K562 (cell line): Measurements from ENCODE around the gene VSX2. TPM values are rescaled to one million over a fixed set of nuclear protein-coding genes. Genes with fewer than 3 reads are reported as not detected.
"Not testable (repeated sequence)": the region's sequence is repeated elsewhere in the genome, so short reads cannot be mapped to it uniquely, and the experiment has no call there.

Source experiments
- ATAC-seq: fragments of 200-7000 bp; cut with Tn5 transposase; 3 replicates; pipeline ENCODE4 v1.9.1; 2020; ENCODE audit warnings: moderate library complexity
- BruUV-seq: library from RNA; stranded (reverse); fragments of 400-500 nt; replicated peaks from 2 replicates; lab custom pipeline; 2021; lab: Mats Ljungman, UMichigan
- CTCF ChIA-PET: fragments of 300-600 bp; formaldehyde crosslinking; extraction: SDS; loops from one replicate; lab custom pipeline; 2021; ENCODE audit warnings: low intra/inter-chr PET ratio; lab: Yijun Ruan, JAX
- POLR2A ChIA-PET: fragments of 300-600, 350-650 bp; sonication (Branson Sonifier 250); formaldehyde crosslinking; extraction: SDS; loops from one replicate; lab custom pipeline; 2021; ENCODE audit warnings: antibody characterized with exemption, inconsistent platforms; lab: Yijun Ruan, JAX
- DNase-seq, 4 experiments: peaks; one replicate each; pipeline versions ENCODE4 v3.0.0 to v3.0.0-alpha.2; 2011 to 2018; ENCODE audit warnings: low spot score in 3 of 4, mixed read lengths in 3 of 4; ENCODE audit errors: extremely low read depth in 1 of 4
- FAIRE-seq: peaks from 2 replicates; lab custom pipeline; 2011; peaks lifted over from hg19 to GRCh38; lab: Jason Lieb, UNC
- H2AFZ ChIP-seq: 2 replicates; pipeline ENCODE4 v1.6.0; 2011; ENCODE audit warnings: low read depth, low read length, control low read depth, inconsistent platforms
- H3K27ac ChIP-seq: fragments of 200-600 bp; 3 replicates; pipeline ENCODE4 v1.8.0; 2011; ENCODE audit warnings: low read depth, mild to moderate bottlenecking, control low read depth, inconsistent platforms, low read length, moderate library complexity, mixed read lengths; ENCODE audit errors: extremely low read depth
- H3K27me3 ChIP-seq, 2 experiments: fragments of 300-600 bp in 1 of 2; 2 replicates in 1 of 2; 3 replicates in 1 of 2; pipeline versions ENCODE4 v1.6.0 to v1.8.0; 2011; ENCODE audit warnings: inconsistent platforms in 2 of 2, low read length in 2 of 2, mild to moderate bottlenecking in 1 of 2, mixed read lengths in 1 of 2, moderate library complexity in 1 of 2; ENCODE audit not compliant: control insufficient read depth in 2 of 2, insufficient read depth in 2 of 2
- H3K36me3 ChIP-seq: fragments of 300-600 bp; 3 replicates; pipeline ENCODE4 v1.8.0; 2011; ENCODE audit warnings: mild to moderate bottlenecking, low read length, inconsistent platforms; ENCODE audit not compliant: control insufficient read depth, insufficient read depth
- H3K4me1 ChIP-seq, 2 experiments: fragments of 200-600 bp in 1 of 2; replicated peaks in 1 of 2; 2 replicates in 1 of 2; 3 replicates in 1 of 2; pipeline versions ENCODE4 v1.5.1 to v1.8.0; 2011; ENCODE audit warnings: inconsistent platforms in 2 of 2, low read length in 2 of 2, mild to moderate bottlenecking in 1 of 2, mixed read lengths in 1 of 2, moderate library complexity in 1 of 2; ENCODE audit not compliant: control insufficient read depth in 2 of 2, insufficient read depth in 2 of 2
- H3K4me2 ChIP-seq: 2 replicates; pipeline ENCODE4 v1.6.1; 2011; ENCODE audit warnings: low read length, control low read depth, inconsistent platforms, mixed read lengths; ENCODE audit not compliant: insufficient read depth
- H3K4me3 ChIP-seq: fragments of 200-600 bp; sonication (generic), shearing (Covaris generic); 2 replicates; pipeline ENCODE4 v1.5.1; 2016; ENCODE audit warnings: control low read depth, inconsistent platforms
- H3K79me2 ChIP-seq: fragments of 200-600 bp; 3 replicates; pipeline ENCODE4 v1.8.0; 2011; ENCODE audit warnings: low read length, inconsistent platforms; ENCODE audit not compliant: control insufficient read depth, insufficient read depth
- H3K9ac ChIP-seq, 2 experiments: 2 replicates each; pipeline versions ENCODE4 v1.6.0 to v1.6.1; 2011; ENCODE audit warnings: low read depth in 2 of 2, low read length in 2 of 2, control low read depth in 1 of 2, inconsistent platforms in 1 of 2, mild to moderate bottlenecking in 1 of 2, mixed read lengths in 1 of 2; ENCODE audit not compliant: insufficient read depth in 1 of 2
- H3K9me1 ChIP-seq: one replicate; pipeline ENCODE4 v1.6.0; 2011; ENCODE audit warnings: inconsistent platforms, mild to moderate bottlenecking, low read length, moderate library complexity; ENCODE audit not compliant: control insufficient read depth, insufficient read depth
- H3K9me3 ChIP-seq: replicated peaks from 2 replicates; pipeline ENCODE4 v1.5.1; 2011; ENCODE audit warnings: low read depth, low read length, inconsistent platforms; ENCODE audit not compliant: control insufficient read depth, insufficient read depth
- H4K20me1 ChIP-seq: replicated peaks from 2 replicates; pipeline ENCODE4 v1.6.1; 2011; ENCODE audit warnings: low read length, inconsistent platforms, mixed read lengths; ENCODE audit not compliant: control insufficient read depth, insufficient read depth
- DPF2 ChIP-seq: fragments of 450-650 bp; IDR thresholded peaks from 2 replicates; pipeline ENCODE4 v1.6.1; 2016
- ERF ChIP-seq: fragments of 450-650 bp; formaldehyde crosslinking; IDR thresholded peaks from 2 replicates; pipeline ENCODE4 v1.4.0; 2020; ENCODE audit warnings: mild to moderate bottlenecking, mixed read lengths
- RBM25 ChIP-seq: fragments of 200-400 bp; formaldehyde crosslinking; IDR thresholded peaks from 2 replicates; pipeline ENCODE4 v1.6.1; 2018; ENCODE audit warnings: low read length, low read depth, moderate library complexity; ENCODE audit not compliant: severe bottlenecking
- ZNF121 ChIP-seq: sonication (generic); formaldehyde crosslinking; conservative IDR thresholded peaks from 2 replicates; pipeline ENCODE4 v1.8.0; 2022; ENCODE audit warnings: missing genetic modification reagents
- WGBS: fragments of 100-300 bp; shearing (Covaris generic); methylation state at CpG from one replicate; pipeline ENCODE4 v1.1.6; 2016; ENCODE audit warnings: low coverage, mixed read lengths; ENCODE audit not compliant: insufficient coverage; ENCODE audit errors: missing lambda C conversion rate; 5-methylcytosine and 5-hydroxymethylcytosine counted together
- in situ Hi-C: fragments of 300-500 bp; cut with MboI; formaldehyde crosslinking; loops from 4 replicates; pipeline ENCODE4 v1.15.0; 2018; ENCODE audit warnings: inconsistent platforms, mixed read lengths
- intact Hi-C: fragments of 100-400 bp; cut with micrococcal nuclease; formaldehyde crosslinking; loops from 2 replicates; pipeline ENCODE4 v1.14.2; 2022
- polyA plus RNA-seq, 8 experiments: library from polyadenylated mRNA; depleted of rRNA in 4 of 8; stranded (reverse) in 5 of 8; unstranded in 3 of 8; fragments of >200 nt; fragmentation: Nextera tagmentation in 2 of 8; fragmentation: Illumina TruSeq in 1 of 8; extraction: Ambion mirVana in 2 of 8; extraction: Trizol in 1 of 8; gene quantifications; 2 replicates each; pipeline versions ENCODE4 v1.2.1 to v1.2.3, GENCODE V29; 2011 to 2014; ENCODE audit warnings: inconsistent platforms in 1 of 8, missing spikeins in 1 of 8
- total RNA-seq, 7 experiments: library from RNA; depleted of rRNA in 6 of 7; stranded (reverse); fragments of >200 nt in 6 of 7; fragmentation: Illumina TruSeq in 2 of 7; extraction: Trizol in 2 of 7; gene quantifications; 2 replicates each; pipeline versions ENCODE4 v1.2.1 to v1.2.3, GENCODE V29; 2011 to 2021; ENCODE audit warnings: low replicate concordance in 1 of 7

Gene VSX2
- total and polyA plus RNA-seq, 9 of the 15 experiments (the other 6 are each of a cell fraction or from before 2014, with no cell fraction given) = 0.04 TPM; not detected in 8

GRCh38 chr14:74270382-74271177, 31.3 kb downstream of the VSX2 start:
- H3K27ac ChIP-seq, ATAC-seq, CTCF ChIA-PET, H3K4me1 ChIP-seq, H3K4me3 ChIP-seq, H4K20me1 ChIP-seq, intact Hi-C loops, H2AFZ ChIP-seq, H3K79me2 ChIP-seq, FAIRE-seq, in situ Hi-C loops, H3K36me3 ChIP-seq, H3K27me3 ChIP-seq, H3K4me2 ChIP-seq, H3K9me1 ChIP-seq, BruUV-seq, H3K9ac ChIP-seq, H3K9me3 ChIP-seq: not testable (repeated sequence)
- POLR2A ChIA-PET = interaction anchor here (0.6 kb wide), 1 partner anchor 96 kb away, joined by 4 read pairs; no protein-coding TSS in a partner anchor
- 6% methylated on average over 8 of the region's 14 CpGs for WGBS
- 0 out of 2 replicates have a peak, but pooled peaks have one; percentile 19 for TF ChIP-seq DPF2
- DNase-seq = peak in 1 of 4 experiments; percentile 16

- no peak overlapping the region for H3K27ac ChIP-seq
- TF ChIP-seq ERF (CRISPR knock-in tag) (no peak), RBM25 (peak; percentile 73), ZNF121 (CRISPR knock-in tag) (peak; percentile 88)
- H3K9me3 ChIP-seq = no peaks in the 10 kb centered on the region
- no peaks in the 10 kb centered on the region for H3K36me3 ChIP-seq
- no peak for ATAC-seq
- H3K4me1 ChIP-seq = peaks cover 0 to 3% of the 10 kb centered on the region in 2 experiments; a peak in 3 of 5 replicates
- no peaks in the 10 kb centered on the region for H3K79me2 ChIP-seq
- CTCF ChIA-PET = no interaction called here
- BruUV-seq = no TSS peak
- DNase-seq = no peak
- no peaks in the 10 kb centered on the region for H4K20me1 ChIP-seq
- WGBS = 47% methylated on average over 1 of the region's 1 CpG
- H3K4me3 ChIP-seq = no peak overlapping the region
- 0 out of 2 replicates have a peak overlapping the region, but pooled peaks have one; percentile 14 for H2AFZ ChIP-seq
- no peak overlapping the region for H3K4me2 ChIP-seq
- H3K27me3 ChIP-seq = 0 out of 5 replicates have a peak, but pooled peaks cover 0 to under 1% of the 10 kb centered on the region in 2 experiments
- in situ Hi-C loops = no loop called here
- no peak overlapping the region for H3K9ac ChIP-seq
- intact Hi-C loops = no loop called here
- POLR2A ChIA-PET = no interaction called here
- no peaks in the 10 kb centered on the region for H3K9me1 ChIP-seq
- no peak for FAIRE-seq
Observed at GRCh38 chr14:74271365-74271764, 32.1 kb downstream of the VSX2 start.
